ENCODE measurements around the gene INSYN2B.
"Not testable (repeated sequence)": the region's sequence is repeated elsewhere in the genome, so short reads cannot be mapped to it uniquely, and the experiment has no call there.

Gene INSYN2B

GRCh38 chr5:169851321-169851850 lies 128.9 kb downstream of the INSYN2B start:
- TF ChIP-seq POLR2A (IDR thresholded peaks at IDR 0.05; ENCODE audit: low read depth, low read length) = no peak
- no peak for FAIRE-seq
- DNase-seq (ENCODE audit: insufficient read length, low spot score) = no peak

DNA sequence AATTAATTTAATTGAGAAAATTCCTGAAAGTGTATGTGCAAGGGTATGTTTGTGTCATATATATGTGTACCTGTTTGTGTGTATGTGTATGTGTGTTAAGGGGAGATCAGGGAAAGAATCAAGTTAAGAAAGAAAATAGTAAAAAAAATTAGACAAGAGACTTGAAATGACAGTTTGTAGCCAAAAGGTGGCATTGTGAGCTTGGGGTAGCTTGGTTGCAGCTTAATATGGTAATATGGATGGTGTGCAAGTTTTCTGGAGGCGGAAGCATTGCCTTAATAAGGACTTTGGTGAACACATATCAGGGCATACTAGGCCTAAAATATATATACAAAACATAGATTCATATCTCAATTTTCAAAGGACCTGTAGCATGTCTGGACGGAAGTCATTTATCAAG lies 129.9 kb downstream of the INSYN2B start:
- no peak for DNase-seq (ENCODE audit: insufficient read length, low spot score)
- FAIRE-seq = no peak
- TF ChIP-seq POLR2A (IDR thresholded peaks at IDR 0.05; ENCODE audit: low read depth, low read length) = no peak

DNA sequence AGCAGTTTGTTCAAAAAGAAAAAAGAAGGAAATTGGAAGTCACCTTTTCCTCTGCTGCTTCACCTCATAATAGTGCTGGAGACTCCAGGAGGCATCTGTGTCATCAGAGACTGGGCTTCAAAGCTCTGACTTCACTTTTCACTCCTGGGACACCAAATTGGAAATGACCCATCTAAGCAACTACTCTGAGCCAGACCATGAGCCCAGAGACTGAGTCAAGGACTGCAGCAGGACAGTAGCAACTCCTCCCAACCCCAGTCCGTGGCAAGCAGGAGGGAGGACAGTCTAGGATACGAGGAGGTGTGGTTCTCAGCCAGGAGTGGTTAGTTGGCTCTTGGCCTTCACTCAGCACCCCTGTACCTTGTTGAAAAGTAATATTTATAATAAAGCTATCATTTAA lies 131.5 kb downstream of the INSYN2B start:
- TF ChIP-seq POLR2A (IDR thresholded peaks at IDR 0.05; ENCODE audit: low read depth, low read length) = no peak
- DNase-seq (ENCODE audit: insufficient read length, low spot score) (no peak), FAIRE-seq (no peak)

GRCh38 chr5:169848271-169848670 lies 132.0 kb downstream of the INSYN2B start:
- DNase-seq (ENCODE audit: insufficient read length, low spot score) (no peak), FAIRE-seq (no peak)
- TF ChIP-seq POLR2A (IDR thresholded peaks at IDR 0.05; ENCODE audit: low read depth, low read length) = no peak

GRCh38 chr5:169847519-169847918 lies 132.8 kb downstream of the INSYN2B start:
- no peak for TF ChIP-seq POLR2A (IDR thresholded peaks at IDR 0.05; ENCODE audit: low read depth, low read length)
- no peak for DNase-seq (ENCODE audit: insufficient read length, low spot score)
- no peak for FAIRE-seq

- no peak for FAIRE-seq
- no peak for DNase-seq (ENCODE audit: insufficient read length, low spot score)
- TF ChIP-seq POLR2A (IDR thresholded peaks at IDR 0.05; ENCODE audit: low read depth, low read length) = no peak
These were observed 137.6 kb downstream of the INSYN2B start for GRCh38 chr5:169842699-169843098.

- DNase-seq (ENCODE audit: insufficient read length, low spot score) (no peak), FAIRE-seq (no peak)
- TF ChIP-seq POLR2A (IDR thresholded peaks at IDR 0.05; ENCODE audit: low read depth, low read length) = no peak
These were observed 139.9 kb downstream of the INSYN2B start for GRCh38 chr5:169840405-169840804.

- FAIRE-seq (no peak), DNase-seq (ENCODE audit: insufficient read length, low spot score) (no peak)
- TF ChIP-seq POLR2A (IDR thresholded peaks at IDR 0.05; ENCODE audit: low read depth, low read length) = no peak
These were observed 141.6 kb downstream of the INSYN2B start for GRCh38 chr5:169838688-169839087.

DNA sequence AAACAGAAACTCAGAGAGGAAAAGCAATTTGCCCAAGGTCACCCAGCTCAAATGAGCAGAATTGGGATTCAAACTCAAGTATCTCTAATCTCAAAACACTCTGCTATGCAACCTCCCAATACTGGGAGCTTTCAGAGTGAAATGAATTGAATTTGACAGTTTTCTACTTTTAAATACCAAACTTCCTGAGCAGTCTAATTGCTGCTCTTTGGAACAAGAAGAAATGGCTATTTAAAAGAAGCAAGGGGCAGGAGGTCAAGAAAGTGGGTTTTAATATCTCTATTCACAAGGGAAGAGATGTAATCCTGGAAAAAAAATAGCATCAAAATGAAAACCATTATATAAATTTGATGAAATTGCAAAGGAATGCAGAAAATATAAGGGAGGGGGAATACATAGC lies 142.6 kb downstream of the INSYN2B start:
- no peak for TF ChIP-seq POLR2A (IDR thresholded peaks at IDR 0.05; ENCODE audit: low read depth, low read length)
- no peak for DNase-seq (ENCODE audit: insufficient read length, low spot score)
- no peak for FAIRE-seq

GRCh38 chr5:169836835-169837536 lies 143.3 kb downstream of the INSYN2B start:
- no peak for TF ChIP-seq POLR2A (IDR thresholded peaks at IDR 0.05; ENCODE audit: low read depth, low read length)
- FAIRE-seq (no peak), DNase-seq (ENCODE audit: insufficient read length, low spot score) (no peak)

GRCh38 chr5:169834540-169834939 lies 145.8 kb downstream of the INSYN2B start:
- FAIRE-seq; DNase-seq (ENCODE audit: insufficient read length, low spot score): not testable (repeated sequence)

DNA sequence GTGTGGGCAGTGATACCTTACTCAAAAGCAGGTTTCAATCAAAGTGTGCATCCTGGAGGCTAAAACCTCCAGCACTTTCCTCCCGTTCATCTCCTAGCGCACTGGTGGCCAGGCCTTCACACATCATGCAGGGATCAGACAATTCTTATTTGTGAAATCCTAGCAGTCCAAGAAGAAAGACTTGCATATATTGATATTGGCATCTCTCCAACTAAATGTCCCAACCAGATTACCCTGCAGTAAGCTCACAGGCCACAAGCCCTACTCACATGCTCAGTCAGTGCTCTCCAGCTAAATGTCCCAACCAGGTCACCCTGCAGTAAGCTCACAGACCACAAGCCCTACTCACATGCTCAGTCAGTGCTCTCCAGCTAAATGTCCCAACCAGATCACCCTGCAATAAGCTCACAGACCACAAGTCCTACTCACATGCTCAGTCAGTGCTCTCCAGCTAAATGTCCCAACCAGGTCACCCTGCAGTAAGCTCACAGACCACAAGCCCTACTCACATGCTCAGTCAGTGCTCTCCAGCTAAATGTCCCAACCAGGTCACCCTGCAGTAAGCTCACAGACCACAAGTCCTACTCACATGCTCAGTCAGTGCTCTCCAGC lies 146.5 kb downstream of the INSYN2B start:
- not testable (repeated sequence) for DNase-seq (ENCODE audit: insufficient read length, low spot score); FAIRE-seq

DNA sequence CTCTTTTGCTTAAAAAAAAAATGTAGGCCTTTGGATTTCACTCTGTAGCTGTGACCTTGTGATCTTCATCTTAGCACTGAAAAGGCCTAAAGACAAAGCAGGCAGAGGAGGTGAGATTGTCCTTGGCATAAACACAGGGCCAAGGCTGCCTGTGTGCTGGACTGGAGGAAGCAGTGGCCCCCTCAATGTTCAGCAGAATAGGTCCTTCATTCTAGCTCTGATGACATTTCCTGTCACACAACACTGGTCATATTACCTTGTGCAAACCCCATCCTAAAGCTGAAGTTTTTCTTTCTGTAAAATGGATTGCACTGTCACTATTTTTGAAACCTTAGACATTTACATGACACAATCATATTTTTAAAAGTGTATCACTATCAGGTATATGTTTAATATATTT lies 147.4 kb downstream of the INSYN2B start:
- DNase-seq (ENCODE audit: insufficient read length, low spot score) = no peak
- TF ChIP-seq POLR2A (IDR thresholded peaks at IDR 0.05; ENCODE audit: low read depth, low read length) = no peak
- FAIRE-seq = no peak

- DNase-seq (ENCODE audit: insufficient read length, low spot score) (no peak), FAIRE-seq (no peak)
- no peak for TF ChIP-seq POLR2A (IDR thresholded peaks at IDR 0.05; ENCODE audit: low read depth, low read length)
These were observed 148.0 kb downstream of the INSYN2B start for GRCh38 chr5:169832304-169832703.

DNA sequence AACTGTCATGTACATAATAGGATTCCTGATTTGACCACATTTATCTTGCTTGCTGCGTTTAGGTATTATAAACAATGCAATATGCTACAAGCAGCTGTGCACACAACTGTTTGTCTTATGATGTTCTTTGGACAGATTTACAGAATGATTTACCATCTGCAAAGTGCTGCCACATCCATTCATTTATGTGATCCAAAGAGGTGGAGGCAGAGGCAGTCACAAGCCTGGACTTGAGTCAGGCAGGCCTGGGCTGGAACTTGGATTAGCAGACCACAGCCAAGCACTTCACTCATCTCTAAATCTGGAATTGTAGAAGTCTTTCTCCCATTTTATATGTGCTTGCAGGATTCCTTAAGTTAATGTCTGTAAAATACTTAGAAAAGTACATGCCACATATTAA lies 149.0 kb downstream of the INSYN2B start:
- DNase-seq (ENCODE audit: insufficient read length, low spot score) (no peak), FAIRE-seq (no peak)
- no peak for TF ChIP-seq POLR2A (IDR thresholded peaks at IDR 0.05; ENCODE audit: low read depth, low read length)
